Fibroblast of pulmonary artery (primary cell): ENCODE data around the gene SKIC8.
A peak's percentile ranks its signal among the peaks of the same experiment; 100 is the strongest.

Experiments
- DNase-seq: peaks from one replicate; pipeline ENCODE4 v3.0.0-alpha.2; 2010; ENCODE audit warnings: low read depth
- H3K4me3 ChIP-seq: replicated peaks from 2 replicates; pipeline ENCODE4 v1.5.1; 2011; ENCODE audit warnings: low read depth, mild to moderate bottlenecking, control low read depth, low read length, moderate library complexity
- TF ChIP-seq, protein P1 (sequence below): IDR thresholded peaks from 2 replicates; pipeline ENCODE4 v1.5.1; 2011; ENCODE audit warnings: mild to moderate bottlenecking, control low read depth, low read length, inconsistent platforms; ENCODE audit errors: missing control alignments

The SKIC8 gene

GRCh38 chr15:78244893-78245292 is 54.5 kb downstream of the SKIC8 start:
- TF ChIP-seq, protein P1, sequence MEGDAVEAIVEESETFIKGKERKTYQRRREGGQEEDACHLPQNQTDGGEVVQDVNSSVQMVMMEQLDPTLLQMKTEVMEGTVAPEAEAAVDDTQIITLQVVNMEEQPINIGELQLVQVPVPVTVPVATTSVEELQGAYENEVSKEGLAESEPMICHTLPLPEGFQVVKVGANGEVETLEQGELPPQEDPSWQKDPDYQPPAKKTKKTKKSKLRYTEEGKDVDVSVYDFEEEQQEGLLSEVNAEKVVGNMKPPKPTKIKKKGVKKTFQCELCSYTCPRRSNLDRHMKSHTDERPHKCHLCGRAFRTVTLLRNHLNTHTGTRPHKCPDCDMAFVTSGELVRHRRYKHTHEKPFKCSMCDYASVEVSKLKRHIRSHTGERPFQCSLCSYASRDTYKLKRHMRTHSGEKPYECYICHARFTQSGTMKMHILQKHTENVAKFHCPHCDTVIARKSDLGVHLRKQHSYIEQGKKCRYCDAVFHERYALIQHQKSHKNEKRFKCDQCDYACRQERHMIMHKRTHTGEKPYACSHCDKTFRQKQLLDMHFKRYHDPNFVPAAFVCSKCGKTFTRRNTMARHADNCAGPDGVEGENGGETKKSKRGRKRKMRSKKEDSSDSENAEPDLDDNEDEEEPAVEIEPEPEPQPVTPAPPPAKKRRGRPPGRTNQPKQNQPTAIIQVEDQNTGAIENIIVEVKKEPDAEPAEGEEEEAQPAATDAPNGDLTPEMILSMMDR = no peak
- no peak overlapping the region for H3K4me3 ChIP-seq
- no peak for DNase-seq

DNA sequence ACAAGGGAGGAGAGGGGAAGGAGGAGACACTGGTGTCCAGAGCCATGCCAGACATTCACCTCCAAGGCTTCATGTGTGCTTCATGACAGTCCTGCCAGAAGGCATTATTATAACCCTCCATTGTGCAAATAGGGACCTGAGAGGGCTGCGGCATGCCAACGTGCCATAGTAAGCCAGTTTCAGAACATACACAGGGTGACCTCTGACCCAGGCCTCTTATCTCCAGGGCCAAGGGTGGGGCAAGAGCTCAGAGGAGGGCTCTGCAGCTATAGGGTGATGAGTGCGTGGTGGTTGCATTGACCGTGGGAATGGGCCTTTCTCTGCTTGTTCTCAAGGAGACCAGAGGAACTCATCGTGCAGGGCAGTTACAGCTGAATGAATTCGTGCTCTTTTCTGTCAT is 55.3 kb downstream of the SKIC8 start:
- no peak for DNase-seq
- no peak overlapping the region for H3K4me3 ChIP-seq
- TF ChIP-seq, protein P1 = no peak

DNA sequence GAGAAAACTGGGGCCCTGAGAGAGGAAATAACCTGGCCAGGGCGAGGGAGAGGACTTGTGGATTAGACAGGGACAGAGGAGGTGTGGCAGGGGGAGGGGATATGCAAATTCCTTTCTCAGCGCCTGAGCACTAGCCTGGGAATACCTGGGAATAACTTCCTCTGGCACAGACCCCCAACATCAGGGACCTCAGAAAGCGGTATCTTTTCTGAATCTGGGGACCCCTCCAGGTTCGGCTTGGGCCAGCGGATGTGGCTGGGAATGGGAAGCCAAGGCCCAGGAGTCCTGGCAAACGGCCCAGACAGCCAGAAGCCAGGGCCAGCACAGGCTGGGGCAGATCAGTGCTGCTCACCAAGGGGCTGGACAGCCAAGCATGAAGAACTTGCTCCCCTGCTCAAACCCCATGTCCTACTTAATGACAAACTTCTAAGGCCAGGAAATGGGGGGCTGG is 55.9 kb downstream of the SKIC8 start:
- TF ChIP-seq, protein P1 = no peak
- peak; percentile 46 for DNase-seq
- H3K4me3 ChIP-seq = no peak overlapping the region

GRCh38 chr15:78243058-78243457 is 56.4 kb downstream of the SKIC8 start:
- no peak overlapping the region for H3K4me3 ChIP-seq
- TF ChIP-seq, protein P1 = no peak
- no peak for DNase-seq

DNA sequence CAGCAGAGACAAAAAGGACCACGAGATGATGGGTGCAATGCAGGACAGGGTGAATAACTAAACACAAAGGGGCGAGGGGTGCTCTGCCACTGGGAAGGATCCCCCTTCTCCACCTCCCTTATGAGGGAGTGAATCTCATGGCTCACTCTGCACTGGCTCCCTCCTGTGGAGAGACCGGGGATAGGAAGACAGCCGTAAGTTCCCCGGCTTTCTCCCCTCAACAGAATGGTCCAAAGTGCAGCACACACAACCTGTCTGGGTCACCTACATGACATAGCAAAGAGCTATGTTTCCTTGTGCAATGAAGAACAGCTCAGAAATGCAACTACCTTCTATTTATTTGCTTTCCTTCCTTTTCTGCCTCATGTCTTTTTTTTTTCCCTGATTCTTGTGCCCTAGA is 57.3 kb downstream of the SKIC8 start:
- TF ChIP-seq, protein P1 = peak; percentile 51
- no peak overlapping the region for H3K4me3 ChIP-seq
- DNase-seq = peak; percentile 9

GRCh38 chr15:78241017-78241416 is 58.4 kb downstream of the SKIC8 start:
- TF ChIP-seq, protein P1 = peak; percentile 87
- no peak overlapping the region for H3K4me3 ChIP-seq
- DNase-seq = peak; percentile 80

- DNase-seq = no peak
- TF ChIP-seq, protein P1 = no peak
- no peak overlapping the region for H3K4me3 ChIP-seq
These were observed 59.6 kb downstream of the SKIC8 start for GRCh38 chr15:78239811-78240210.
